Spleen (tissue), 7 donors: Measurements from ENCODE around the gene TRPM5.

ENCODE experiments used
- POLR2AphosphoS5 ChIP-seq, 3 donors: sonication (generic); formaldehyde crosslinking; IDR thresholded peaks; one replicate each; pipeline ENCODE4 v1.5.1; 2017; ENCODE audit warnings: antibody characterized with exemption in 3 of 3
- TF ChIP-seq, protein P1 (sequence below), 11 experiments: fragments of 200-600 bp in 7 of 11; fragments of 450-650 bp in 4 of 11; sonication (generic) in 4 of 11; IDR thresholded peaks in 8 of 11; conservative IDR thresholded peaks in 3 of 11; 1 replicate in 7 of 11; 2 replicates in 4 of 11; pipeline versions ENCODE4 v1.4.0 to v1.8.0; 2016 to 2021; ENCODE audit warnings: antibody characterized with exemption in 11 of 11, inconsistent platforms in 4 of 11, mild to moderate bottlenecking in 1 of 11
- donor health status: DM: no; HTN: no; CAD: no; lungs with moderate emphysema.
- donor health status: DM: no; HTN: no; CAD: no.
- donor health status: DM: no; HTN: no; CAD: no.

DNA sequence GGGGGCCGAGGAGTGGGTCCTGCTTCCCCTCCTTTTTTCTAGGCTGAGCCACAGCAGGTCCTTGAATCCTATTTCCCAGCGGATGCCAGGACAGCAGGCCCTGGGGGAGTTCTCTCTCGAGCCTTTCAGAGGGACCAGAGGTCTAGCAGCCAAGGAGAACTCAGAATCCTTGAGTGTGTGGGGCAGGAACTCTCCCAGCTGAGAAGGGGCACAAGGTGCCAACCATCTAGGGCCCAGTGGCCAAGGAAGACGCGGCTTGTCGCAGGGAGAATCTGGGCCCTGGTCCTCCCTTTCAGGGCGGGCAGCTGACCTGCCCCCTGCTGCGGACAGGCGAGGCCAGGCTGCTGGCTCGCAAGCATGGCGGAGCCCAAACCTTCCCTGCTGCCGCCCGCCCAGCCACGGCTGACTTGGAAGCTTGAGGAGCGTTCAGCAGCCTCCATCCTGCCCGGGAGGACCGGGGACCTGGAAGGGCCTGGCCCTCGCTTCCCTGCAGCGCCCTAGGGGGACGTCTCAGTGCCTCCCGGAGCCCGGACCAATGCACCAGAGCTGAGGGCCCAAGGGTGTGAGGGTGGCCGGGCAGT, 44.7 kb downstream of the TRPM5 start:
- TF ChIP-seq, protein P1, sequence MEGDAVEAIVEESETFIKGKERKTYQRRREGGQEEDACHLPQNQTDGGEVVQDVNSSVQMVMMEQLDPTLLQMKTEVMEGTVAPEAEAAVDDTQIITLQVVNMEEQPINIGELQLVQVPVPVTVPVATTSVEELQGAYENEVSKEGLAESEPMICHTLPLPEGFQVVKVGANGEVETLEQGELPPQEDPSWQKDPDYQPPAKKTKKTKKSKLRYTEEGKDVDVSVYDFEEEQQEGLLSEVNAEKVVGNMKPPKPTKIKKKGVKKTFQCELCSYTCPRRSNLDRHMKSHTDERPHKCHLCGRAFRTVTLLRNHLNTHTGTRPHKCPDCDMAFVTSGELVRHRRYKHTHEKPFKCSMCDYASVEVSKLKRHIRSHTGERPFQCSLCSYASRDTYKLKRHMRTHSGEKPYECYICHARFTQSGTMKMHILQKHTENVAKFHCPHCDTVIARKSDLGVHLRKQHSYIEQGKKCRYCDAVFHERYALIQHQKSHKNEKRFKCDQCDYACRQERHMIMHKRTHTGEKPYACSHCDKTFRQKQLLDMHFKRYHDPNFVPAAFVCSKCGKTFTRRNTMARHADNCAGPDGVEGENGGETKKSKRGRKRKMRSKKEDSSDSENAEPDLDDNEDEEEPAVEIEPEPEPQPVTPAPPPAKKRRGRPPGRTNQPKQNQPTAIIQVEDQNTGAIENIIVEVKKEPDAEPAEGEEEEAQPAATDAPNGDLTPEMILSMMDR (IDR thresholded peaks at IDR 0.05 in 8 of 11, conservative IDR thresholded peaks at IDR 0.05 in 3 of 11): no peak
- no peak for TF ChIP-seq POLR2AphosphoS5 (IDR thresholded peaks at IDR 0.05)
